ENCODE results near the gene USP3.

Gene USP3

GRCh38 chr15:63504247-63504978, at the start of gene USP3:
Gene USP3, plus strand, starts transcription at chr15:63504593. Its CDS starts 147 bp downstream, at chr15:63504740.
- peak; percentile 92 to 94 (median 93) for DNase-seq (ENCODE audit: low read depth in 2 of 3, low spot score in 2 of 3)

- DNase-seq (ENCODE audit: low read depth in 2 of 3, low spot score in 2 of 3) = no peak
Measured at GRCh38 chr15:63456258-63456657, 48.1 kb upstream of the USP3 start.

GRCh38 chr15:63457379-63457778, 47.0 kb upstream of the USP3 start:
- no peak for DNase-seq (ENCODE audit: low read depth in 2 of 3, low spot score in 2 of 3)

GRCh38 chr15:63458026-63458425, 46.4 kb upstream of the USP3 start:
- DNase-seq (ENCODE audit: low read depth in 2 of 3, low spot score in 2 of 3) = no peak

GRCh38 chr15:63458794-63459395, 45.5 kb upstream of the USP3 start:
- DNase-seq (ENCODE audit: low read depth in 2 of 3, low spot score in 2 of 3) = no peak

GRCh38 chr15:63460210-63461155, 43.9 kb upstream of the USP3 start:
- no peak for DNase-seq (ENCODE audit: low read depth in 2 of 3, low spot score in 2 of 3)

GRCh38 chr15:63461230-63461985, 43.0 kb upstream of the USP3 start:
- no peak for DNase-seq (ENCODE audit: low read depth in 2 of 3, low spot score in 2 of 3)

- no peak for DNase-seq (ENCODE audit: low read depth in 2 of 3, low spot score in 2 of 3)
Measured at GRCh38 chr15:63462088-63462487, 42.3 kb upstream of the USP3 start.

- no peak for DNase-seq (ENCODE audit: low read depth in 2 of 3, low spot score in 2 of 3)
Measured at GRCh38 chr15:63463036-63463435, 41.4 kb upstream of the USP3 start.

- no peak for DNase-seq (ENCODE audit: low read depth in 2 of 3, low spot score in 2 of 3)
Measured at GRCh38 chr15:63463793-63464192, 40.6 kb upstream of the USP3 start.

- DNase-seq (ENCODE audit: low read depth in 2 of 3, low spot score in 2 of 3) = no peak
Measured at GRCh38 chr15:63465104-63465503, 39.3 kb upstream of the USP3 start.

- no peak for DNase-seq (ENCODE audit: low read depth in 2 of 3, low spot score in 2 of 3)
Measured at GRCh38 chr15:63466378-63467192, 37.8 kb upstream of the USP3 start.

- no peak for DNase-seq (ENCODE audit: low read depth in 2 of 3, low spot score in 2 of 3)
Measured at GRCh38 chr15:63469190-63469589, 35.2 kb upstream of the USP3 start.

GRCh38 chr15:63469984-63470383, 34.4 kb upstream of the USP3 start:
- DNase-seq (ENCODE audit: low read depth in 2 of 3, low spot score in 2 of 3) = no peak

GRCh38 chr15:63473007-63473748, 31.2 kb upstream of the USP3 start:
- DNase-seq (ENCODE audit: low read depth in 2 of 3, low spot score in 2 of 3) = no peak

GRCh38 chr15:63473749-63473998, 30.7 kb upstream of the USP3 start:
- DNase-seq (ENCODE audit: low read depth in 2 of 3, low spot score in 2 of 3) = no peak

- DNase-seq (ENCODE audit: low read depth in 2 of 3, low spot score in 2 of 3) = no peak
Measured at GRCh38 chr15:63473999-63474809, 30.2 kb upstream of the USP3 start.

GRCh38 chr15:63474810-63475316, 29.5 kb upstream of the USP3 start:
- DNase-seq (ENCODE audit: low read depth in 2 of 3, low spot score in 2 of 3) = no peak

- DNase-seq (ENCODE audit: low read depth in 2 of 3, low spot score in 2 of 3) = no peak
Measured at GRCh38 chr15:63475707-63476106, 28.7 kb upstream of the USP3 start.

Data from activated CD8-positive, alpha-beta memory T cell treated with anti-CD3 and anti-CD28 coated beads for 48 hours (primary cell).